Measurements from ENCODE around the gene EXOSC7.
A peak's percentile ranks its signal among the peaks of the same experiment; 100 is the strongest.

The EXOSC7 gene

GRCh38 chr3:44963571-44964325 lies 12.3 kb upstream of the EXOSC7 start:
- Histone ChIP-seq H3K27me3 (ENCODE audit: control insufficient read depth, insufficient read depth, low read length) (no peaks in the 10 kb centered on the region), H3K27ac (ENCODE audit: low read length) (no peak overlapping the region), H3K9me3 (ENCODE audit: control insufficient read depth, low read depth, low read length) (no peaks in the 10 kb centered on the region), H3K36me3 (ENCODE audit: control insufficient read depth, low read depth, low read length) (peaks cover 2% of the 10 kb centered on the region), H3K4me1 (ENCODE audit: control insufficient read depth, low read depth, low read length) (no peaks in the 10 kb centered on the region), H3K9ac (ENCODE audit: low read length) (no peak overlapping the region), H3K4me3 (ENCODE audit: low read length) (no peak overlapping the region)

GRCh38 chr3:44965165-44965564 lies 10.9 kb upstream of the EXOSC7 start:
- Histone ChIP-seq H3K36me3 (ENCODE audit: control insufficient read depth, low read depth, low read length) (no peaks in the 10 kb centered on the region), H3K9me3 (ENCODE audit: control insufficient read depth, low read depth, low read length) (no peaks in the 10 kb centered on the region), H3K27me3 (ENCODE audit: control insufficient read depth, insufficient read depth, low read length) (no peaks in the 10 kb centered on the region), H3K4me3 (ENCODE audit: low read length) (no peak overlapping the region), H3K27ac (ENCODE audit: low read length) (no peak overlapping the region), H3K4me1 (ENCODE audit: control insufficient read depth, low read depth, low read length) (no peaks in the 10 kb centered on the region), H3K9ac (ENCODE audit: low read length) (no peak overlapping the region)

- Histone ChIP-seq H3K4me3 (ENCODE audit: low read length) (no peak overlapping the region), H3K9ac (ENCODE audit: low read length) (no peak overlapping the region), H3K27me3 (ENCODE audit: control insufficient read depth, insufficient read depth, low read length) (no peaks in the 10 kb centered on the region), H3K9me3 (ENCODE audit: control insufficient read depth, low read depth, low read length) (no peaks in the 10 kb centered on the region), H3K4me1 (ENCODE audit: control insufficient read depth, low read depth, low read length) (no peaks in the 10 kb centered on the region), H3K27ac (ENCODE audit: low read length) (no peak overlapping the region), H3K36me3 (ENCODE audit: control insufficient read depth, low read depth, low read length) (peaks cover 3% of the 10 kb centered on the region)
Observed at GRCh38 chr3:44966795-44967278, 9.2 kb upstream of the EXOSC7 start.

- Histone ChIP-seq H3K36me3 (ENCODE audit: control insufficient read depth, low read depth, low read length) (peaks cover 3% of the 10 kb centered on the region), H3K27ac (ENCODE audit: low read length) (no peak overlapping the region), H3K27me3 (ENCODE audit: control insufficient read depth, insufficient read depth, low read length) (no peaks in the 10 kb centered on the region), H3K9ac (ENCODE audit: low read length) (no peak overlapping the region), H3K9me3 (ENCODE audit: control insufficient read depth, low read depth, low read length) (no peaks in the 10 kb centered on the region), H3K4me3 (ENCODE audit: low read length) (no peak overlapping the region), H3K4me1 (ENCODE audit: control insufficient read depth, low read depth, low read length) (no peaks in the 10 kb centered on the region)
Observed at GRCh38 chr3:44968447-44968858, 7.6 kb upstream of the EXOSC7 start.

GRCh38 chr3:44969154-44969827 lies 6.8 kb upstream of the EXOSC7 start:
- Histone ChIP-seq H3K4me1 (ENCODE audit: control insufficient read depth, low read depth, low read length) (no peaks in the 10 kb centered on the region), H3K9ac (ENCODE audit: low read length) (no peak overlapping the region), H3K36me3 (ENCODE audit: control insufficient read depth, low read depth, low read length) (peaks cover 3% of the 10 kb centered on the region), H3K9me3 (ENCODE audit: control insufficient read depth, low read depth, low read length) (no peaks in the 10 kb centered on the region), H3K4me3 (ENCODE audit: low read length) (no peak overlapping the region), H3K27ac (ENCODE audit: low read length) (no peak overlapping the region), H3K27me3 (ENCODE audit: control insufficient read depth, insufficient read depth, low read length) (no peaks in the 10 kb centered on the region)

- Histone ChIP-seq H3K27me3 (ENCODE audit: control insufficient read depth, insufficient read depth, low read length) (no peaks in the 10 kb centered on the region), H3K27ac (ENCODE audit: low read length) (no peak overlapping the region)
Observed at GRCh38 chr3:44969828-44970179, 6.2 kb upstream of the EXOSC7 start.

GRCh38 chr3:44970926-44971490 lies 5.0 kb upstream of the EXOSC7 start:
- no peak overlapping the region for H3K4me3 ChIP-seq (ENCODE audit: low read length)
- H3K4me1 ChIP-seq (ENCODE audit: control insufficient read depth, low read depth, low read length): peaks cover 6% of the 10 kb centered on the region
- H3K9me3 ChIP-seq (ENCODE audit: control insufficient read depth, low read depth, low read length): no peaks in the 10 kb centered on the region
- no peaks in the 10 kb centered on the region for H3K27me3 ChIP-seq (ENCODE audit: control insufficient read depth, insufficient read depth, low read length)
- no peak overlapping the region for H3K27ac ChIP-seq (ENCODE audit: low read length)
- no peak overlapping the region for H3K9ac ChIP-seq (ENCODE audit: low read length)
- peaks cover 3% of the 10 kb centered on the region for H3K36me3 ChIP-seq (ENCODE audit: control insufficient read depth, low read depth, low read length)

More at GRCh38 chr3:44969828-44970179, 6.2 kb upstream of the EXOSC7 start:
- Histone ChIP-seq H3K4me1 (ENCODE audit: control insufficient read depth, low read depth, low read length) (peaks cover 4% of the 10 kb centered on the region), H3K4me3 (ENCODE audit: low read length) (no peak overlapping the region), H3K9ac (ENCODE audit: low read length) (no peak overlapping the region), H3K36me3 (ENCODE audit: control insufficient read depth, low read depth, low read length) (peaks cover 3% of the 10 kb centered on the region), H3K9me3 (ENCODE audit: control insufficient read depth, low read depth, low read length) (no peaks in the 10 kb centered on the region)

GRCh38 chr3:44974416-44974815 lies 1.6 kb upstream of the EXOSC7 start:
- Histone ChIP-seq H3K27ac (ENCODE audit: low read length) (no peak overlapping the region), H3K4me3 (ENCODE audit: low read length) (peak overlapping the region; percentile 98), H3K4me1 (ENCODE audit: control insufficient read depth, low read depth, low read length) (peaks cover 12% of the 10 kb centered on the region), H3K27me3 (ENCODE audit: control insufficient read depth, insufficient read depth, low read length) (no peaks in the 10 kb centered on the region), H3K9me3 (ENCODE audit: control insufficient read depth, low read depth, low read length) (no peaks in the 10 kb centered on the region), H3K9ac (ENCODE audit: low read length) (no peak overlapping the region), H3K36me3 (ENCODE audit: control insufficient read depth, low read depth, low read length) (peaks cover 3% of the 10 kb centered on the region)

- Histone ChIP-seq H3K4me1 (ENCODE audit: control insufficient read depth, low read depth, low read length) (peaks cover 5% of the 10 kb centered on the region), H3K4me3 (ENCODE audit: low read length) (no peak overlapping the region), H3K27ac (ENCODE audit: low read length) (no peak overlapping the region), H3K9ac (ENCODE audit: low read length) (no peak overlapping the region), H3K27me3 (ENCODE audit: control insufficient read depth, insufficient read depth, low read length) (no peaks in the 10 kb centered on the region), H3K36me3 (ENCODE audit: control insufficient read depth, low read depth, low read length) (no peaks in the 10 kb centered on the region), H3K9me3 (ENCODE audit: control insufficient read depth, low read depth, low read length) (no peaks in the 10 kb centered on the region)
Observed at GRCh38 chr3:44981220-44981619, 5.2 kb downstream of the EXOSC7 start.

GRCh38 chr3:44981751-44982150 lies 5.7 kb downstream of the EXOSC7 start:
- H3K27ac ChIP-seq (ENCODE audit: low read length): no peak overlapping the region
- H3K27me3 ChIP-seq (ENCODE audit: control insufficient read depth, insufficient read depth, low read length): no peaks in the 10 kb centered on the region
- no peak overlapping the region for H3K9ac ChIP-seq (ENCODE audit: low read length)
- H3K9me3 ChIP-seq (ENCODE audit: control insufficient read depth, low read depth, low read length): no peaks in the 10 kb centered on the region
- peaks cover 5% of the 10 kb centered on the region for H3K4me1 ChIP-seq (ENCODE audit: control insufficient read depth, low read depth, low read length)
- no peak overlapping the region for H3K4me3 ChIP-seq (ENCODE audit: low read length)
- no peaks in the 10 kb centered on the region for H3K36me3 ChIP-seq (ENCODE audit: control insufficient read depth, low read depth, low read length)

GRCh38 chr3:44982817-44983216 lies 6.8 kb downstream of the EXOSC7 start:
- no peaks in the 10 kb centered on the region for H3K9me3 ChIP-seq (ENCODE audit: control insufficient read depth, low read depth, low read length)
- no peak overlapping the region for H3K9ac ChIP-seq (ENCODE audit: low read length)
- H3K36me3 ChIP-seq (ENCODE audit: control insufficient read depth, low read depth, low read length): no peaks in the 10 kb centered on the region
- H3K27ac ChIP-seq (ENCODE audit: low read length): no peak overlapping the region
- peaks cover under 1% of the 10 kb centered on the region for H3K4me1 ChIP-seq (ENCODE audit: control insufficient read depth, low read depth, low read length)
- H3K27me3 ChIP-seq (ENCODE audit: control insufficient read depth, insufficient read depth, low read length): no peaks in the 10 kb centered on the region
- H3K4me3 ChIP-seq (ENCODE audit: low read length): no peak overlapping the region

All from iPS-18a (cell line).